Activated T-helper 9 cell treated with anti-CD3 and anti-CD28 coated beads, Interleukin-2, amount 50 U/mL, for 16 hours (primary cell): ENCODE data around the gene PTPRK.

Experiments
- DNase-seq: peaks from one replicate; pipeline ENCODE4 v3.0.0-alpha.2; 2020; ENCODE audit warnings: low read depth

Gene PTPRK

DNA sequence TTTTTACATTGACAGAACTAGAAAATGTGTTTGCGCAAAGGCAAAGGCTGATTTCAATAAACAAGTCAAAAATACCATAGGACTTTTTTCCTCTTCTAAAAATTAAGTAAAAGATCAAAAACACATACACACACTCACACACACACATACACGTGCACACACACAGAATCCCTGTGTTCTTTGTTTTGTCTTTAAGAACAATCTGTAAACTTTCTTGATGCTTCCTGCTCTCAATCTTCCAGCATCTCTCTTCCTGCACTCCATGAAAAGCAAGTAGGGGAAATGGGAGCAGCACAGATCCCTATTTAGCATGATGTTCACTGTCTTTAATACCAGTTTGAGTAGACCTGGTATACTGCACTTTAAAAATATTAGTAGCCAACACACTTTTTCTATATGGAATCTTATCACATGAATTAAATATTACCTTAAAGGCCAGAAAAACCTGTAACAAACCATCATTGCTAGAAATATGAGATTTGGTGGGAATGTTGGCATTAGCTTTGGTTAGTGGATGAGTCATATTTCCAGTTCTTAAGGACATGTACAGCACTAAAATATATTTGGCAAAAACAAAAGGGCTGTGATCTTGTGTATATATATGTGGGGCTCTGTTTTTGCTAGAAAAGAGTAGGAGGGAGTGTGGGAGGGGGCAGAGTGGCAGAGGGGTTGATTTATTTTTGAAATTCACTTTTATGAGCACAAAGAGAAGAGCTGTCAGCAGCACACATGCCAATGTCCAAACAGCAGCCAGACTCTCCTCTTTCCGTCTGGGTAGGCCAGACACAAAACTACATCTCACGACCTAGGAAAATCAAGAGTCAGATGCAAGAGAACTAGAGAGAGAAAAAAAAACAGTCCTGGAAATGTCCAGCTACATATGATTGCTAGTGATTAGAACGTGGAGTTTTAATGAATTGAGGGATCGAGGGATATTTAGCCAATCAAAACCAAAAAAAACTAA, 4.6 kb downstream of the PTPRK start:
- no peak for DNase-seq

- no peak for DNase-seq
Observed at GRCh38 chr6:128513878-128514277, 6.5 kb downstream of the PTPRK start.

DNA sequence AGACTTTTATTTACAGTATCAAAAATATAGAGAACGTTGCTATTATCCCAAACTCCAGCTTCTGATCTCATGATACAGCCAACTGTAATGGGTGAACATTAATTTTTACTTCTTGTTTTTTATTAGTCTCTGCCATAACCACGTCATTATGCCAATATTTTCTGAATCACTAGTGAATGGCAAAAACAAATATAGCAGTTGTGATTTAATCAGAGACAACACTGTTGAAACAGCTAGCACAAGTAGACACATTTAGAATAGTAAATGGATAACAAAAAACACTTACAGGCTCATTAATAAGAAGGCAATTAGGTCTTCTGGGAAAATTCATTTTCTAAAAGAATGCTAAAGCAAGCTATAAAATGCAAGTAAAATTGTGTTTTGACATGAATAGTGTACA, 8.1 kb downstream of the PTPRK start:
- DNase-seq = no peak

DNA sequence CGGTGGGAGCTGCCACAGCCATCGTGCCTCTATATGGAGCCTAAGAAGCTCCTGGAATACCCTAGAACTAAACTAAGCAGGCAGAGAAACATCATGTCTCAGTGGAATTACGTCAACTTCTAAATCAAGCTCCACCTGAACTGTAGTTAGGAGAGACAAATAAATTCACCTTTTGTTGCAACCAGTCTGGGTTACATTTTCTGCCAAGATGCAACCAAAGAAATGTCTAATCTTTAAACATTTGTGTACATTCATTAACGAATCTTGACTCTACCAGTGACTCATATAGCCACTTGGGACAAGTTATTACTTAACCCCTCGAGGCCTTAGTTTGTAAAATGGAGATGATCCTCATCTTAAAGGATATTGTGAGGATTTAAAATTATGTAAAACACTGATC, 8.9 kb downstream of the PTPRK start:
- no peak for DNase-seq

GRCh38 chr6:128509709-128510108, 10.7 kb downstream of the PTPRK start:
- DNase-seq = no peak

DNA sequence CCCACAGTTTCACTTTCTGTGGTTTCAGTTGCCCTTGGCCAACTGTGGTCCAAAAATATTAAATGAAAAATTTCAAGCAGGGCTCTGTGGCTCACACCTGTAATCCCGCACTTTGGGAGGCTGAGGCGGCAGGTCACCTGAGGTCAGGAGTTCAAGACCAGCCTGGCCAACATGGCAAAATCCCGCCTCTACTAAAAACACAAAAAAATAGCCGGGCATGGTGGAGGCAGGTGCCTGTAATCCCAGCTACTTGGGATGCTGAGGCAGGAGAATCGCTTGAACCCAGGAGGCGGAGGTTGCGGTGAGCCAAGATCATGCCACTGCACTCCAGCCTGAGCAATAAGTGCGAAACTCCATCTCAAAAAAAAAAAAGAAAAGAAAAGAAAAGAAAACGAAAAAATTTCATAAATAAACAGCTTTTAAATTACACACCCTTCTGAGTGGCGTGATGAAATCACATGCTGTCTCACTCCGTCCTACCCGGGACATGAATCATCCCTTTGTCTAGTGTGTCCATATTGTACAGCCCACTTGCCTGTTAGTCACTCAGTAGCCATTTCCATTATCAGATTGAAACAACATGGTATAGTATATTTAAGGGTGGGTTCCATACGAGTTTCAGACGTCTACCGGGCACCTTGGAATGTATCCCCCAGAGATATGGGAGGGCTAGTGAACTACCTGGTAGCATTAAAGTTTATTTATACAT, 11.7 kb downstream of the PTPRK start:
- DNase-seq = no peak

- DNase-seq = no peak
Observed at GRCh38 chr6:128507337-128508310, 12.8 kb downstream of the PTPRK start.

GRCh38 chr6:128505603-128506002, 14.8 kb downstream of the PTPRK start:
- DNase-seq = no peak

DNA sequence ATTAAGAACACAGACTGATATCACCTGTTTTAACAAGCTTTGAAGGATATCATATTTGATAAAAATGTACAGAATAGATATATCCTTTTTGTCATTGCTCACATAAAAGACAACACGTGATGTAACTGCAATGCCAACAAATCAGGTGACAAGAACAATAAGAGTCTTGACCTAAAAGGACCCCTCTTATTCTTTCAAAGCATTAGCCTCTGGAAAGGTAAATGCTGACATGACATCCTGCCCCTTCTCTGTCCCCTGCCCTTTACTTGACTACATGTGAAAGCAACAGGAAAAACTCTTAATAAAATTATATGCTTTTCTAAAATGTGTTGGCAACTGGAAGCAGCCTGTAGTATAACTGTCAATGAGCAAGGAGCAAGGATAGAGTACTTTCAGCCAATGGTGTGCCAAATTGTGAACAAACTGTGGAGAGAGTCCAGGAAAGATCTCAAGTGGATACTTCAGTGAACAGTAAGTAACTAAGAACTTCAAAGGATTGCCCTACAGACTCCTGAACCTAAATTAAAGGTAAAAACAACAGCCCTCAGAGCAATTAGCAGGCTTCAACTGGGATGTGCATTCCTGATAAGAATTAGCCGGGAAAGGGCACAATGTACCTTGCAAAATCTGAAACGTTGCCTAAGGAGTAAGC, 16.3 kb downstream of the PTPRK start:
- DNase-seq = no peak

- DNase-seq = no peak
Observed at GRCh38 chr6:128500749-128501600, 19.4 kb downstream of the PTPRK start.

- no peak for DNase-seq
Observed at GRCh38 chr6:128500014-128500413, 20.4 kb downstream of the PTPRK start.

- DNase-seq = no peak
Observed at GRCh38 chr6:128499079-128499731, 21.2 kb downstream of the PTPRK start.

GRCh38 chr6:128498234-128498633, 22.2 kb downstream of the PTPRK start:
- DNase-seq = no peak

- no peak for DNase-seq
Observed at GRCh38 chr6:128495536-128496333, 24.7 kb downstream of the PTPRK start.

DNA sequence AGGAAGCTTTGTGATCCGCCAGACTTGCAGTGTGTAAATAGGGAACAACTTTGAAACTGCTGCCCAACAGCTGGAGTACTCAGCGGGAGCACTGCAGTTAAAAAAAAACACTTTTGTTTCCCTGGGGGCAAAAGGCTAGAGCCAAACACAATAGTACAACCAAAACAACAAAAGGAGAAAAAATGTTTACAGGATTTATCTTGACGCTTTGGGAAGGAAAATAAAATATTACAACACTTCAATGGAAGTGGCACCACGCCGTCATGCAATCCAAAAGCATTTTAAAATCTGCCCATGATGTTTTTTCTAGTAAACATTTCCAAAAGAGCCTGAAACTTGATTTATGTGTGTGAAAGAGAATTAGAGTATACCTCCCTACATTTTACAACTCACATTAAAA, 26.0 kb downstream of the PTPRK start:
- no peak for DNase-seq

DNA sequence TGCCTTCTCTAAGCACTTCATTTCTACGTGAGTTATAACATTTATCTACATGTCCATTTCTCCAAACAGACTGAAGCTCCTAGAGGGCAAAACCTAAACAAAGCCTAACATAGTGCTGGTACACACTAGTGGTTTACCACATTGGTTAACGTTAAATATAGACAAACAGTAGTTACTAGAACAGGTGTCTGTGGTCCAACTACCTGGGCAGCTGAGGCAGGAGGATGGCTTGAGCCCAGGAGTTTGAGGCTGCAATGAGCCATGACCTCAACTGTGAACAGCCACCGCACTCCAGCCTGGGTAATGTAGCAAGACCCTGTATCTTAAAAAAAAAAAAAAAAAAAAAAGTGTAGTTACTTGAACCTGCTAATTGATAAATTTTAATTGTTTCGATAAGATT, 26.5 kb downstream of the PTPRK start:
- no peak for DNase-seq

DNA sequence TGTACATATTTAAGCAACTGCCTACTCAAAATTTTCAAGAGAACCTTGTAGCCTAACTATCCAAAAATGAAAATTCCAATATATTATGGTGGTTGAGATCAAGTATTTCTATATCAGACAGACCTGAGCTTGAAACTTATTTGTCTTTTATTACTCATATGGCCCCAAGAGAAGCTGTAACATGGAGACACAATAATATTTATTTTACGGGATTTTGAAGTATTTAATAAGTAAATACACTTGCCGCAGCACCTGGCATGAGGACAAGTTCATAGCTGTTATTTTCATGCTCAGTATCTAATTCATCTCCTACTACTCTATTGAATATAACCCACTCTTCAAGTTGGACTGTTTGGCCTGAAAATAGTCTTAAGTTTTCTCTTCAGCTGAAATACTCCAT, 28.0 kb downstream of the PTPRK start:
- no peak for DNase-seq

- no peak for DNase-seq
Observed at GRCh38 chr6:128491610-128492206, 28.7 kb downstream of the PTPRK start.

GRCh38 chr6:128491100-128491581, 29.3 kb downstream of the PTPRK start:
- DNase-seq = no peak
